Natural killer cell (primary cell): Measurements from ENCODE around the gene ALDH1L1. TPM values are rescaled to one million over a fixed set of nuclear protein-coding genes. Genes with fewer than 3 reads are reported as not detected.

Source experiments
- ATAC-seq, 3 donors: fragments of 150-1000 bp in 2 of 3; fragments of 200-7000 bp in 1 of 3; cut with Tn5 transposase; 1 replicate in 1 of 3; 2 replicates in 2 of 3; pipeline ENCODE4 v1.10.0; 2021; ENCODE audit warnings: mild to moderate bottlenecking in 2 of 3, moderate library complexity in 2 of 3
- DNase-seq, 2 donors: peaks; one replicate each; pipeline versions ENCODE4 v3.0.0 to v3.0.0-alpha.2; 2013 to 2021; ENCODE audit warnings: mixed read lengths in 1 of 2
- H3K27ac ChIP-seq: one replicate; pipeline ENCODE4 v1.5.1; 2013; ENCODE audit warnings: mild to moderate bottlenecking, low read length
- H3K27me3 ChIP-seq: one replicate; pipeline ENCODE4 v1.6.1; 2013; ENCODE audit warnings: low read length; ENCODE audit not compliant: control insufficient read depth, insufficient read depth
- H3K36me3 ChIP-seq: one replicate; pipeline ENCODE4 v1.6.1; 2013; ENCODE audit warnings: low read length; ENCODE audit not compliant: control insufficient read depth, insufficient read depth
- H3K4me1 ChIP-seq: one replicate; pipeline ENCODE4 v1.6.1; 2013; ENCODE audit warnings: low read length; ENCODE audit not compliant: control insufficient read depth, insufficient read depth
- H3K4me3 ChIP-seq: one replicate; pipeline ENCODE4 v1.5.1; 2013; ENCODE audit warnings: low read length
- H3K9me3 ChIP-seq: one replicate; pipeline ENCODE4 v1.6.1; 2013; ENCODE audit warnings: low read length; ENCODE audit not compliant: control insufficient read depth, insufficient read depth
- H3K27ac Mint-ChIP-seq, 2 donors: one replicate each; pipeline ENCODE4 v1.8.0; 2022; ENCODE audit warnings: mild to moderate bottlenecking in 2 of 2, mixed read lengths in 2 of 2, moderate library complexity in 1 of 2
- H3K27me3 Mint-ChIP-seq, 2 donors: one replicate each; pipeline ENCODE4 v1.8.0; 2022; ENCODE audit warnings: low read depth in 2 of 2, mixed read lengths in 2 of 2
- H3K36me3 Mint-ChIP-seq: one replicate; pipeline ENCODE4 v1.8.0; 2022; ENCODE audit warnings: mixed read lengths
- H3K4me1 Mint-ChIP-seq, 2 donors: one replicate each; pipeline ENCODE4 v1.8.0; 2022; ENCODE audit warnings: mixed read lengths in 2 of 2
- H3K4me3 Mint-ChIP-seq: one replicate; pipeline ENCODE4 v1.8.0; 2022; ENCODE audit warnings: mild to moderate bottlenecking, moderate library complexity, mixed read lengths
- H3K9me3 Mint-ChIP-seq, 2 donors: one replicate each; pipeline ENCODE4 v1.8.0; 2022; ENCODE audit warnings: mixed read lengths in 2 of 2
- WGBS: methylation state at CpG from one replicate; pipeline ENCODE4 v1.1.7; 2013; ENCODE audit warnings: missing lambda C conversion rate; ENCODE audit not compliant: insufficient coverage; 5-methylcytosine and 5-hydroxymethylcytosine counted together
- intact Hi-C: fragments of 100-400 bp; cut with micrococcal nuclease; formaldehyde crosslinking; loops from one replicate; pipeline ENCODE4 v1.14.2; 2022
- total RNA-seq, 4 donors: library from RNA; stranded (reverse); fragments of 120-200 nt in 1 of 4; gene quantifications; one replicate each; pipeline versions ENCODE4 v1.2.3 to v1.2.4, GENCODE V29; 2013 to 2022
- TF ChIP-seq, protein P1 (sequence below): fragments of 200-600 bp; IDR thresholded peaks from one replicate; pipeline ENCODE4 v1.8.0; 2022; ENCODE audit warnings: antibody characterized with exemption

ALDH1L1 gene
- total RNA-seq: not detected
- total RNA-seq (2013): not detected

DNA sequence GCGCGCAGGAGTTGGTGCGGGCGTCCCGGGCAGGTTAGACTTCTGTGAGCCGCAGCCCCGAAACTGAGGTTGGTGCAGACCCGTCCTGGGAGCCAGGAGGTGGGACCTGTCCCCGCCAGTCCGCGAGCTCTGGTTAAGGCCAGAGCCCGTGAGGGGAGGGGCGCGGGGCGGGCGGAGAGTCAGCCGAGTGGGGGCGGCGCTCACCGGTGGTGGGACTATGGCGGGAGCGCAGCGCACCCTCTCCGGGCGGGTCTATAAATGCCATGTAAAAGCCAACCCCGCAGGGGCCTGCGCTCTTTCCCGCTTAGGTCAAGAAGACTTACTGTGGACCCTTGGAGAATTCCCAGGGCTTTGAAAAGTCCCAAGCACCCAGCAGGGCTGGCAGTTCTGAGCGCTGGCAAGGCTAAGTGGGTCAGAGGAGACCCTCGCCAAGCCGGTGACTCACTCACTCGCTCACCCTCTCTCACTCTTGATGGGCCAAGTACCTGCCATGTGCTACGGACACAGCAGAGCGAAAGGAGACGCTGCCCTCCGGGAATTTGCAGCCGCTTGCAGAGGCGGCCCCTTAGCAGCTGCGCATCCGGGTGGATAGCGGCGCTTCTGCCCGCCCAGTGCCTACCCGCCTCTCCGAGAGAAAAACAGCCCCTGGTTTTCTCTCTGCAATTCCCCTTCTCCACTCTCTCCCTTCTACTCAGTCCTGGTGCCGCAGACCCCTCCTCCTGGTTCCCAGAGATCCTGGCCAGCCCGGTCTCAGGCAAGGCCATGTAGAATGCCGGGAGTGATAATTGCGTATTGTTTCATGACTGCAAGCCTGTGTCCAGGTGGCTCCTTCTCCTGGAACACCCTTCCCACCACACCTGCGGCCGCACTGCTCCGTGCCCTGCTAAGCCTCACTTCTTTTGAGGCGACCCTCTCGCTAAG lies at the start of gene ALDH1L1:
Gene ALDH1L1, minus strand, starts transcription at position 110 of the 921 bp plus-strand sequence. CDS start 19,607 bp downstream, outside the sequence.
- Mint-ChIP-seq H3K27me3 (peaks cover 38 to 61% of the 10 kb centered on the region in 2 donors), H3K27ac (no peak within 1 kb of the TSS), H3K36me3 (no peaks in the 10 kb centered on the region), H3K9me3 (no peaks in the 10 kb centered on the region), H3K4me1 (peaks cover 0 to 15% of the 10 kb centered on the region in 2 donors), H3K4me3 (no peak within 1 kb of the TSS)
- Histone ChIP-seq H3K36me3 (no peaks in the 10 kb centered on the region), H3K4me1 (no peaks in the 10 kb centered on the region), H3K27ac (no peak within 1 kb of the TSS), H3K27me3 (peaks cover 5% of the 10 kb centered on the region), H3K9me3 (no peaks in the 10 kb centered on the region), H3K4me3 (no peak within 1 kb of the TSS)
- WGBS: 11% methylated on average over 54 of the region's 54 CpGs
- intact Hi-C loops: no loop called here
- ATAC-seq (no peak), DNase-seq (no peak)
- TF ChIP-seq, protein P1, sequence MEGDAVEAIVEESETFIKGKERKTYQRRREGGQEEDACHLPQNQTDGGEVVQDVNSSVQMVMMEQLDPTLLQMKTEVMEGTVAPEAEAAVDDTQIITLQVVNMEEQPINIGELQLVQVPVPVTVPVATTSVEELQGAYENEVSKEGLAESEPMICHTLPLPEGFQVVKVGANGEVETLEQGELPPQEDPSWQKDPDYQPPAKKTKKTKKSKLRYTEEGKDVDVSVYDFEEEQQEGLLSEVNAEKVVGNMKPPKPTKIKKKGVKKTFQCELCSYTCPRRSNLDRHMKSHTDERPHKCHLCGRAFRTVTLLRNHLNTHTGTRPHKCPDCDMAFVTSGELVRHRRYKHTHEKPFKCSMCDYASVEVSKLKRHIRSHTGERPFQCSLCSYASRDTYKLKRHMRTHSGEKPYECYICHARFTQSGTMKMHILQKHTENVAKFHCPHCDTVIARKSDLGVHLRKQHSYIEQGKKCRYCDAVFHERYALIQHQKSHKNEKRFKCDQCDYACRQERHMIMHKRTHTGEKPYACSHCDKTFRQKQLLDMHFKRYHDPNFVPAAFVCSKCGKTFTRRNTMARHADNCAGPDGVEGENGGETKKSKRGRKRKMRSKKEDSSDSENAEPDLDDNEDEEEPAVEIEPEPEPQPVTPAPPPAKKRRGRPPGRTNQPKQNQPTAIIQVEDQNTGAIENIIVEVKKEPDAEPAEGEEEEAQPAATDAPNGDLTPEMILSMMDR: no peak

DNA sequence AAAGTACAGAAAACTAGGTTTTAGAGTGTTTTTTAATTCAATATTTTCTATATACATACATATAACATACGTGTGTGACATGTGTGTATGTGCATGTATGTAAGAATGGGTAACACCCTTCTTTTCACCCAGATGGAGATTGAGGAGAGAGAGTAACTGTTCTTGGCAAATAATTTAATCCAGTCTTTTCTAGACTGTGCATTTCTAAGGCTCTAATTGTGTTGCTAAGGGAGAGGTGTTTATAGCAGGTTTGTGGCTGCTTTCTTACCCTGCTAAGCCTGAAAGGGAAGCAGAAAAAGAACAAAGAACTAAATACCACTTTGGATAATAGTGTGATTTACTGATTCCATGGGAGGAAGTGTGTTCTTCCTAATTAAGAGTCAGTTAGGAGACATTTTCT lies 46.0 kb upstream of the ALDH1L1 start:
- no peak overlapping the region for H3K27ac ChIP-seq
- H3K9me3 ChIP-seq: no peaks in the 10 kb centered on the region
- no peaks in the 10 kb centered on the region for H3K36me3 ChIP-seq
- no peak for ATAC-seq
- H3K4me1 ChIP-seq: no peaks in the 10 kb centered on the region
- TF ChIP-seq, protein P1: no peak
- DNase-seq: no peak
- Mint-ChIP-seq H3K27me3 (peaks cover 12 to 41% of the 10 kb centered on the region in 2 donors), H3K4me1 (no peaks in the 10 kb centered on the region), H3K9me3 (no peaks in the 10 kb centered on the region), H3K4me3 (no peak overlapping the region), H3K27ac (no peak overlapping the region), H3K36me3 (no peaks in the 10 kb centered on the region)
- no peaks in the 10 kb centered on the region for H3K27me3 ChIP-seq
- no peak overlapping the region for H3K4me3 ChIP-seq
- WGBS: no CpG with 5 or more reads among the region's 1 CpG
- intact Hi-C loops: no loop called here

DNA sequence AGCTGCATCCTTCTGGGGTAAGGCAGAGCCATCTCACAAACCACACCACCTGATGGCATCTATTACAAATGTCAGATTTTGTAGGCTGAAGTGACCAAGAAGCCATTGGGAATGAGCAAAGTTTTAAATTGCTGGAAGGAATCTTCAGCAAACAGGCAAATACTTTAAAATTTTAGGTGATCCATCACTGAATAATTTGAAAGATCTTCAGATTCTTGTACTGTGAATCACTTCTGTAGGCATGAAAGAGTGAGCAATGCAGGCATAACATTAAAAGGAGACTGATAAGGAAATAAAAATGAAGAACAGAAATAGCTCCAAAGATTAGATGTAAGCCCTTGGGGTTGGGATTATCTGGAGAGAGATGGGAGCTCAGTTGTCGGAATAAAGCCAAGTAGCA lies 36.0 kb upstream of the ALDH1L1 start:
- Histone ChIP-seq H3K4me3 (no peak overlapping the region), H3K27ac (no peak overlapping the region), H3K9me3 (no peaks in the 10 kb centered on the region), H3K4me1 (peaks cover 3% of the 10 kb centered on the region), H3K27me3 (peaks cover 11% of the 10 kb centered on the region), H3K36me3 (no peaks in the 10 kb centered on the region)
- DNase-seq (no peak), ATAC-seq (no peak)
- Mint-ChIP-seq H3K9me3 (no peaks in the 10 kb centered on the region), H3K27me3 (peaks cover 39 to 79% of the 10 kb centered on the region in 2 donors), H3K4me3 (no peak overlapping the region), H3K36me3 (no peaks in the 10 kb centered on the region), H3K4me1 (peaks cover 0 to 5% of the 10 kb centered on the region in 2 donors), H3K27ac (no peak overlapping the region)
- no CpG with 5 or more reads among the region's 1 CpG for WGBS
- TF ChIP-seq, protein P1: no peak
- intact Hi-C loops: no loop called here
